GM12872 (cell line): ENCODE results near the gene EYS.

ENCODE experiments used
- TF ChIP-seq, protein P1 (sequence below): IDR thresholded peaks from 3 replicates; pipeline ENCODE4 v1.5.1; 2011; ENCODE audit warnings: low read depth, mild to moderate bottlenecking, low read length, moderate library complexity; ENCODE audit not compliant: insufficient read depth

EYS gene

DNA sequence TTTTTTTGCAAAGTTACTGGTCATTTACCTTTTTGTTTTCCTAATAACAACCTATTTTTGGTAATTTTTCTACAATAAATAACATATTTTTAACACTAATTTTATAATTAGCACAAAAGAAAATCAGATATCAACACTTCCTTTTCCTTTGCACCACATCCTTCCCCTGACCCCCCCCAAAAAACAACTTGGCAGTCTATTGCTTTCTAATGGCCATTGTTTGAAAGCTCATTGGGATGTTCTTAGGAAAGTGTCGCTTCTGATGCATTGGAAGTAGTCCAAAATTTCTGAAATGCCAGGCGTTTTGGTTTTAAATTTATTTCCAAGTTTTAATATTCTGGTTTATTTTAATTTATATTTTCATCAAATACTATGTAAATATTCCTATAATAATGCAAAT, 407.8 kb downstream of the EYS start:
- TF ChIP-seq, protein P1, sequence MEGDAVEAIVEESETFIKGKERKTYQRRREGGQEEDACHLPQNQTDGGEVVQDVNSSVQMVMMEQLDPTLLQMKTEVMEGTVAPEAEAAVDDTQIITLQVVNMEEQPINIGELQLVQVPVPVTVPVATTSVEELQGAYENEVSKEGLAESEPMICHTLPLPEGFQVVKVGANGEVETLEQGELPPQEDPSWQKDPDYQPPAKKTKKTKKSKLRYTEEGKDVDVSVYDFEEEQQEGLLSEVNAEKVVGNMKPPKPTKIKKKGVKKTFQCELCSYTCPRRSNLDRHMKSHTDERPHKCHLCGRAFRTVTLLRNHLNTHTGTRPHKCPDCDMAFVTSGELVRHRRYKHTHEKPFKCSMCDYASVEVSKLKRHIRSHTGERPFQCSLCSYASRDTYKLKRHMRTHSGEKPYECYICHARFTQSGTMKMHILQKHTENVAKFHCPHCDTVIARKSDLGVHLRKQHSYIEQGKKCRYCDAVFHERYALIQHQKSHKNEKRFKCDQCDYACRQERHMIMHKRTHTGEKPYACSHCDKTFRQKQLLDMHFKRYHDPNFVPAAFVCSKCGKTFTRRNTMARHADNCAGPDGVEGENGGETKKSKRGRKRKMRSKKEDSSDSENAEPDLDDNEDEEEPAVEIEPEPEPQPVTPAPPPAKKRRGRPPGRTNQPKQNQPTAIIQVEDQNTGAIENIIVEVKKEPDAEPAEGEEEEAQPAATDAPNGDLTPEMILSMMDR, result no peak

GRCh38 chr6:65295812-65296211, 411.2 kb downstream of the EYS start:
- TF ChIP-seq, protein P1, result no peak

DNA sequence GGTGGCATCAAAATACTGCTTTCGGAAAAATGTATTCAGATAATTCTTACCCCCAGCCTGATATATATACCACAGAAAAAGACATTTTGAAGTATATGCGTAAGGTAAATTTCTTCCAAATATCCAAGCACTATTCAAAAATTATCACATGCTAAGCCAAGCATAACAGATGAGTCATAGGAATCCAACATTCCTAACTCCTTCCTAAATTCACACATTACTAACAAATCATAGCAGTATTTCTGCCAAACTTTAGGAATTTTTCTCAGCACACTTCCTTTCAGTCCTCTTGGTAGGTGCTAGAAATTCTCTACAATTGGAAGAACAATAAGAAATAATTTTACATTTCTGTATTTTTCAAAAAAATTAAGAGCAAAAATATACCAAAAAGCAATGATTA, 417.5 kb downstream of the EYS start:
- TF ChIP-seq, protein P1, result no peak

- TF ChIP-seq, protein P1, result no peak
Observed at GRCh38 chr6:65285275-65285674, 421.8 kb downstream of the EYS start.

DNA sequence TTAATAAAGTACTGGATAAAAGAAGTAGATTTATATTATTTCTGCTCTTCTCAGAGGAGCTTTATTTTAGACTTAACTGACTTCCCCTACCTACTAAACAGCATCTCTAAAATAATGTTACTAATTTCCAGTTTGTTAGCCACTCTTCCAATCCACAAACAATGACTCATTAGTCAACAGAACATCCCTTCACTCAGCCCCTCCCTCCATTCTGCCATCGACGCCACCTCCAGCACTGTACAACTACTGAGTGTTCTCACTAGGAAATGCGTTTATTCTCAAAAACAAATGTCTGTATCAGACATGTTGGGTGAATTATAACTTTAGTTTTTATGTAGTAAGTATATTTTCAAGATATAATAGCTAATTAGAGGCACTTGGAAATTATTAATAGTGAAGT, 427.0 kb downstream of the EYS start:
- TF ChIP-seq, protein P1, result no peak

- TF ChIP-seq, protein P1, result no peak
Observed at GRCh38 chr6:65262241-65262640, 444.8 kb downstream of the EYS start.

DNA sequence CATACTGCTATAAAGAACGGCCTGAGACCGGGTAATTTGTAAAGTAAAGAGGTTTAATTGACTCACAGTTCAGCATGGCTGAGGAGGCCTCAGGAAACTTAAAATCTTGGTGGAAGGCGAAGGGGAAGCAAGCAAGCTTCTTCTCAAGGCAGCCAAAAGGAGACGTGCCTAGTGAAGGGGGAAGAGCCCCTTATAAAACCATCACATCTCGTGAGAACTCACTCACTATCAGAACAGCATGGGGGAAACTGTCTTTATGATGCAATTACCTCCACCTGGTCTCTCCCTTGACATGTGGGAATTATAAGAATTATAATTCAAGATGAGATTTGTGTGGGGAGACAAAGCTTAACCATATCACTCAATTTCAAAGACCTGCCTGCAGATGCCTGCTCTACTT, 447.0 kb downstream of the EYS start:
- TF ChIP-seq, protein P1, result no peak

DNA sequence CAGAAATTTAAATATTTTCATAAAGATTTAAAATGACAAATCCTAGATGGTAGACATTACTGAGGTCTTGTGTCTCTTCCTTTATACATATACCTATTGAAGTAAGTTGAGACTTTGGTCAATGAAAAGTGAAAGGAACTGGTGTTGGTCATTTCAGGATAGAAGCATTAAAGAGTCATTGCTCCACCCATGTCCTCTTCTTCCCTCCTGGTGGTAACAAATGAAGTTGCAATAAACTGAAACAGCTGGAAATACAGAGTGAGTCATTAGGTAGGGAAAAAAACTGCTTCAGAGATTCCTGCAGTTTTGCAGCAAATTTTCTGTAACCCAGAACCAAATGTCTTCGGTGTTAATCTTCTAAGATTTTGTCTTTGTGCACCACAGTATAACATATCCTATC, 448.0 kb downstream of the EYS start:
- TF ChIP-seq, protein P1, result no peak
